GM10847 (cell line): ENCODE results near the gene DDX54.
A peak's percentile ranks its signal among the peaks of the same experiment; 100 is the strongest.

Source experiments
- POLR2A ChIP-seq: IDR thresholded peaks from 2 replicates; pipeline ENCODE4 v1.6.1; 2011; ENCODE audit not compliant: insufficient read length; ENCODE audit errors: extremely low read depth

DDX54 gene

DNA sequence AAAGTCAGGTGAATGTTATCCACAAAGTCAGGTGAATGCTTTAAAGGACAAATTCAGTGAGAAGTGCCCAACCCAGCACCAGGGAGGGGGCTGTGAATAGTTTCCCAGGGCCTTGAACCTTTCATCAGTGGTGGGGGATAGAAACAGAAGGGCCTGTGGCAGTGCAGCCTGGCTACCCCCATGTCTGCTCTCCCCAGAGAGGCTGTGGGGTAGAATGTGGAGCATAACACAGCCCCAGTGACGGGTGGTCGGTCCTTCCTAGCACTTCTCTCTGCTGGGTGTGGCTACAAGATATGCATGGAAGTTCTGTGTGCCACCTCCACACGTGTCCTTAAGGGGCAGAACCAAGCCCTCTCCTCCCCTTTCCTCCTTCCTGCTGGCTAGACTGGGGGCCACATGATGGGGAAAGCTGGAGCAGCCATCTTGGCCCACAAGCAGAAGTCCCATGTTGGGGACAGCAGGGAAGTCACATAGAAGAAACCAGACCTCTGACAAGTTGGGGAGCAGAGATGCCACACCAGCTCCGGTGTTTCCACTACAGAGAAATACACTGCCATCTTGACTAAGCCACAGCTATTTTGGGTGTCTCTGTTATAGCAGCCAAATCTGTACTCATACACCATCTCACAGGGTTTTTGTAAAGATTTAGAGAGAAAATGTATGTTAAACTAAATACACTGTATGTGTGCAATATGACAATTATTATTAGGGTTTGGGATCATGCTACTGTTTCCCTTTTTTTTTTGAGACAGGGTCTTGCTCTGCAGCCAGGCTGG is 17.2 kb upstream of the DDX54 start:
- no peak for TF ChIP-seq POLR2A

DNA sequence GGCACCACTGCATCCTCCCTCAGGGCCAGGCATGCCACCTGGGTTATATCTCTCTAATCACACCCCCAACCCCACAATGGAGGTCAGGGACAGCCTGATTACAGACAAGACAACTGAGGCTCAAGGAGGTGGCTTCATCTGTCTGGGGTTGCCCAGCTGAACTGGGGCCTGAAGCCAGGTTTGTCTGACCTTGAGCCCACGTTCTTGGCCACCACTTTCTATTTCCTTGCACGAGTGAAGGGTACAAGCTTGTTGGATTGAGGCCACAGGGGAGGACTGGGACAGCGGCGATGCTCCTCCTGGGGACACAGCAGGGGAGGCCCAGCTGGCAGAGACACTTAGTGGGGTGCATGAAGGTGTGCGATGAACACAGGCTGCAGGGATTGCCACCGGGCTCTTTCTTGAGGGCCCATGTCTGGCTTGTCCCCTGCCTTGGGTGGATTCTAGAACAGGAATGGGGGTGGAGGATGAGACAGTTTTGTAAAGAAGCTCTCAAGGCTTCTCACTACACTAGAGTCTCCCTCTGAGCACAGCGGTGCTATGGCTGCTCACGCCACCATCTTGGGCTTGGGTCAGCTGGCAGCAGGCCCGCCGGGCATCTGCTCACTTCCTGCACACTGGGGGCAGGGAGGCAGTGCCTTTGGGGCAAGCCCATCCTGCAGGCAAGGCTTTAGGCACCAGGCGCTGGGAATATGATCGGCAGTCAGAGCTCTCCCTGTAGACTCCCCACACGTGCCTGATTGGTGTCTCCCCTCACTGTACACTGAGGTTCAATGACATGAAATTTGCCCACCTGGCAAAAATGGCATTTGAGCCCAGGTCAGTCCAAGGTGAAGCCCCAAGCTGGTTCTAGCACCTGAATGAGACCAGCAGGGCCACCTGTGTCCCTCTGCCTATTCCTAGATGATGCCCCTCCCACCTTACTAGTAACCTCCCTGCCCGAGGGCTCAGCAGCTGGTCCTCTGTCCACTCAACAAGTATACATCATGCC is 16.2 kb upstream of the DDX54 start:
- no peak for TF ChIP-seq POLR2A

DNA sequence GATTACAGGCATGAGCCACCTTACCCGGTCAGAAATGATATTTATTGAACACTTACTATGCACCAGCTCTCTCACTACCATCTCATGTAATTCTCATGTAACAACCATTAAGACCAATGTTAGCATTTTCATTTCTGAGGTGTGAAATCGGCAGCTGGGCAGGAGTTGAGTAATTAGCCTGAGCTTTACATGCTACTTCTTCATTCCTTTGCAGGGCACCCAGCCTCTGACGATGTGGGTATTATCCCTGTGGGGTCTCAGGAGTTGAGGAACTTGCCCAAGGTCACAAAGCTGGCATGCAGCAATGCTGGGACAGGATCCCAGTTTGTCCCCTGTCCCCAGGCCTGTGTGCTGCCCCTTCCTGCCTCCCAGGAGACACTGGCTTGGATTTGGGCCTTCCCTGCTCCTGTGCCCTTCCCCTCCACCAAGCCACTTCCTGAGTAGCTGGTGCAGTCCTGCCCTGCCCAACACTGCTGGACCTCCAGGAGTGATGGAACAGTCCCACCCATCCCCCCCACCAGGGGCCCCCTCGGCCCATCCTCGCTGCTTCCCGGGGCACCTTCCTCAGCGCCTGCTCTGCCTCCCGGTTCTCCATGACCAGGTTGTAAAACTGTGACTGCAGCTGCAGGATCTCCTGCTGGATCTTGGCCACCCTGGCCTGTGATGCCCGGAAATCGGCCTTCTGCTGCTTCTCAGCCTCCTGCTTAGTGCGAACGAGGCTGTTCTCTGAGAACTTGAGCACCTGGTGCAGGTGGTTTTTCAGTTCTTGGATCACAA is 14.9 kb upstream of the DDX54 start:
- TF ChIP-seq POLR2A = no peak

DNA sequence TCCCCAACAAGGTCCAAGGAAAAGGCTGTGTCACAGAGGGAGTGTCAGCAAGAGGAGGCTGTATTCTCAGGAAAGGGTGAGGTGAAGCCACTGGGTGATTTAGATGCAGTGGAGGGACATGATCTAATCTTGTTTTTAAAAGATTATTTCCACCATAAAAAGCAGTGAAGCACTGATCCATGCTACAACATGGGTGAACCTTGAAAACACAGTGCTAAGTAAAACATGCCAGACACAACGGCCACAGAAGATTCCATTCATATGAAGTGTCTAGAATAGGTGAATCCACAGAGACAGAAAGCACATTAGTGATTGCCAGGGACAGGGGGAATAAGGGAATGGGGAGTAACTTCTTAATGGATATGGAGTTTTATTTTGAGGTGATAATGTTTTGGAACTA is 13.0 kb upstream of the DDX54 start:
- TF ChIP-seq POLR2A = no peak

DNA sequence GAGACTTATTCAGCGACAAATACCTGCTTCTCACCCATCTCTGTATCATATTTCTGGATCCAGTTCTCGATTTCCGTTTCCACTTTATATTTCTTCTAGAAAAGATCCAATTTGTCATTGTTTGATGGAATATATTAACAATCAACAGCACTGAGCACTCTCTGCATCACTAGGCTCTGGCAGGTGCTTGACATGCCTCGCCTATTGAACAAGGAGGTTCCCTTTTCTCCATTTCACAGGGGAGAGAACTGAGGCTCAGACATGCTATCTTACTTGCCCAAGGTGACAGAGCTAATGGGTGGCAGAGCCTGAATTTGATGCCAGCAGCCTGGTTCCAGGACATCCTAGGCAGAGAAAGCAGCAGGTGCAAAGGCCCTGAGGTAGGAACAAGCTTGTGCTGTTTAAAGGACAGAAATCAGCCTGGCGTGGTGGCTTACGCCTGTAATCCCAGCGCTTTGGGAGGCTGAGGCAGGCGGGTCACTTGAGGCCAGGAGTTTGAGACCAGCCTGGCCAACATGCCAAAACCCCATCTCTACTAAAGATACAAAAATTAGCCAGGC is 12.3 kb upstream of the DDX54 start:
- TF ChIP-seq POLR2A = no peak

DNA sequence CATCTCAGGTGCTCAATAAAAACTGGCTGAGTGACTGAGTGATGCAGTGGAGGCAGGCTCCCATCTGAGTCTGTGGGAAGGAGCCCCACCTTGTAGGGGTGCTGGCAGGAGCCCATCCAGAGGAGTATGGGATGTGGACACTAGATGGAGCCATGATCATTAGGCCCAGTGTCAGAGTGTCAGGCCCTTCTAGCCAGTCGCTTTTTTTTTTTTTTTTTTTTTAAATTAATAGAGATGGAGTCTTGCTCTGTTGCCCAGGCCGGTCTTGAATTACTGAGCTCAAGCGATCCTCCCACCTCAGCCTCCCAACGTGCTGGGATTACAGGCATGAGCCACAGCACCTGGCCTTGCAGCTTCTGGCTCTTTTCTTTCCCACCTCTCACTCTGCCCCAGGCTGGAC is 11.7 kb upstream of the DDX54 start:
- TF ChIP-seq POLR2A = no peak

DNA sequence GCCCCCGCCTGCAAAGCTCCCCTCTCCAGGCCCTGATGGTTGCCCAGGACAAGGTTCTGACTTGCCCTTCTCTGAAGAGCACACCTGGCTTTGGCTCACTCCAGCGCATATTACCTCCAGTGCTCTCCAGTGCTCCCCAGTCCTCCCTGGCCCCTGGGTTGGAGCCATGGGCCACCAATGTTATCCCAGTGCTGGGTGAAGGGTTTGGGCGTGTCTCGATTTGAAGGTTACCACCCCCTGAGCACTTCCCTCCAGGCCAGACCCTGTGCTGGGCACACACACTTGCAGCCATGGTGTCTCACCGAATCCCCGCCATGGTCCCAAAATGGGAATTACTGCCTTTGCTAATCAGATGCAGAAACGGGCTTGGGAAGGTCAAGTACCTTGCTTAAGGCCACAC is 11.3 kb upstream of the DDX54 start:
- TF ChIP-seq POLR2A = no peak

DNA sequence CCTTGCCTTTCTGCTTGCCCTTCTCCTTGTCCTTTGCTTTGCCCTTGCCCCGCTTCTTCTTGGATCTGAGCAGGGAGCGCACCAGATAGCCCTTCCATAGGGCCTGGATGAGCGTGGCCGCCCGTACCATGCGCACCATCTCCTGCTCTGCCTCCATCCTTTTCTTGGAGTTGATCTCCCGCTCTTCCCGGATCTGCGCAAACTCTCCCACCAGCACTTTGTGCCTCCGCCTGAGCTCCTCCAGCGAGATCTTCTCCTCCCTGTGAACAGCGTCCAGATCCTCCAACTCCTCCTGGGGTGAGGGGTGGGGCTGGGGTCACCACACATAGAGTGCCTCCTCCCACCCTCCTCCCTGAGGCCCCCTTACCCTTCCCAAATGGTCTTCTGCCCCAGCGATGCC is 10.3 kb upstream of the DDX54 start:
- no peak for TF ChIP-seq POLR2A

DNA sequence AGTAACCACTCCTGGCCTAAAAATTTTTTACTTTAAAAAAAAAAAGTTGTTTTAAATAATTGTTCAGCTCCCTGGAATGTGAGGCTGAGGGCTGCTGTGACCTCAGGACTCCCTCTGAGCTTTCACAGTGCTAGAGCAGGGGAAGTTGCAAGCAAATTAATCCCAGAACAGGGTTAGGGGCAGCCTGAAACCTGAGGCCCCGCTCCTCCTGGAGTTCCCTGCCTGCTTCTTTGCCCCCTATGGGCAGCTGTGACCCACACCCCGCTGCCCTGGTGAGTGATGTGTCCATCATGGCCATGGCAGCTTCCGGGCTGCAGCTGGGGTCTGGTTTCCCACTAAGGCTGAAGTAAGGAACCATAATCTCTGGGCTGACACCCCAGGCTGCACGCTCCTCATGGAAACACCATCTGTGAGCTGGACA is 9.7 kb upstream of the DDX54 start:
- TF ChIP-seq POLR2A = no peak

DNA sequence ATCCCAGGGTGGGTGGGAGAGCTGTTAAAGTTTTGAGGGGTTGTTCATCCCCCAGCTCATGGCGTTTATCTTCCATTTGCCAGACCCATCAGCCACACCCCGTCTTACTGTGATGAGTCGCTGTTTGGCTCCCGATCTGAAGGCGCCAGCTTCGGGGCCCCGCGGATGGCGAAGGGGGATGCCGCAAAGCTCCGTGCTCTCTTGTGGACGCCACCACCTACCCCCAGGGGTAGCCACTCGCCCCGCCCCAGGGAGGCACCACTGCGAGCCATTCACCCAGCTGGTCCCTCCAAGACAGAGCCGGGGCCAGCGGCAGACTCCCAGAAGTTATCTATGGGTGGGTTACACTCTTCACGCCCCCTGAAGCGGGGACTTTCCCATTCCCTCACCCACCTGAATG is 5.9 kb upstream of the DDX54 start:
- no peak for TF ChIP-seq POLR2A

DNA sequence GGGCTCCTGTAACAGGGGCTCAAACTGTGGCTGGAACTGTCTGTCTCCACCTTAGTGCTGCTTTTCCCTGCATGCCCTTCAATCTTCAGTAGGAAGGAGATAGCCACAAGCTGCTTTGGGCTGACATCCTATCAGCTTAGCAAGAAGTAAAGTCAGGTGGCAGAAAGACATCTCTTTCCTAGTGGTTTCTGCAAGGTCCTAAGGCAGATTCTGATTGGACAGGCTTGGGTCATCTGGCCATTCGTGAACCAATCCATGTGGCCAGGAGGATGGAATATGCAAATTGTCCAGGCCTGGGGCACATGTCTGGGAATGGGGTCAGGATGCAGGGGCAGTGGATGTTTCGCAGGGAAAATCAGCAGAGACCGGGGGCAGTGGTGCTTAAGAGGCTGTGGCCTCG is 5.5 kb upstream of the DDX54 start:
- TF ChIP-seq POLR2A = no peak

DNA sequence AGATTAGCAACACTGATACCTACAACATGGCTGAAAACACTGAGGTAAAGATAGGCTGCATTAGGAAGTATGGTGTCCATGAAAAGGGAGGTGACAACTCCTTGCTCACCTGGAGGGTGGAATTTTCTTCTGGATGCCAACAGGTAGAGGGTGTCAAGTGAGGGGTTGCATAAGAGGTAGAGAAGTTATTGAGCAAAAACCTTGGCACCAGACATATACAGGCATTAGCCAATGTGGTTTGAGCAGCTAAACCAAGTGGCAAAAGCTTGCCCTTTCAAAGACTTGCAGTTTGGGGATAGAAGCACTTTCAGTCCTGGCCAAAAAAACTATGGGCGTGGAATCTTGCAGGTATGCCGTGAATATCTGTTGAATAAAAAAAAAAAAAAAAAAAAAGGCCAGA is 4.1 kb upstream of the DDX54 start:
- no peak for TF ChIP-seq POLR2A

DNA sequence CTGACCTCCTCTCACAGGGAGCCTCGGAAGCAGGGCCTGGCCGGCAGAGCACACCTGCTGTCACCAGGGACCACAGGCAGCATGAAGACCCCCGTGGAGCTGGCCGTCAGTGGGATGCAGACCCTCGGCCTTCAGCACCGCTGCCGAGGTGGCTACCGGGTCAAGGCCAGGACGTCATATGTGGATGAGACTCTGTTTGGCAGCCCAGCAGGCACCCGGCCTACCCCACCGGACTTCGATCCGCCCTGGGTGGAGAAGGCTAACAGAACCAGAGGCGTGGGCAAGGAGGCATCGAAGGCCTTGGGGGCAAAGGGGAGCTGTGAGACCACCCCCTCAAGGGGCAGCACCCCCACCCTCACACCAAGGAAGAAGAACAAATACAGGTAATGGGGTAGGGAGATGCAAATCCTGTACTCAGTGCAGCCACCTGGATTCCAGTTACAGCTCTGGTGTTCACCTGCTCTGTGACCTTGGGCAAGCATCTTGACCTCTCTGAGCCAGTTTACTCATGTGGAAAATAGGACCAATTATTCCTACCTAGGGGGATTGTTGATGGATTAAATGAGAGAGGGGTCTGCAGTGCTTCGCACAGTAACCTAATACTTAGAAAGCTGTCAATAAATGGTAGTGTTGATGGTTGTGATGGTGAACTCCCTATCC is 1.5 kb upstream of the DDX54 start:
- no peak for TF ChIP-seq POLR2A

DNA sequence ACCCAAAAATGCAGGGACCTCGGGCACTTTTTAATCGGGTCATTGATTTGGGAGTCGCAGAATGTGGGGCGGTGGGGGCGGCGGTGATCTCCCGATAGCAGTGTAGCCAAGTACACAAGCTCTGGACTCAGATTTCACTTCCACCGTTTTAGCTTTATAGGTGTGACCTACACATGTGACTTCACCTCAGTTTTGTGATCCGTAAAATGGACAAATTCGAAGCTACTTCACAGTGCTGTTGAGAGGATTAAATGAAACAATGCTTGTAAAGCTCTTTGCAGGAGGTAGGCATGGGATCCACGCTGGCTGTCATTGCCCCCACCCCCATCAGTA is 721 bp upstream of the DDX54 start:
- TF ChIP-seq POLR2A = no peak

DNA sequence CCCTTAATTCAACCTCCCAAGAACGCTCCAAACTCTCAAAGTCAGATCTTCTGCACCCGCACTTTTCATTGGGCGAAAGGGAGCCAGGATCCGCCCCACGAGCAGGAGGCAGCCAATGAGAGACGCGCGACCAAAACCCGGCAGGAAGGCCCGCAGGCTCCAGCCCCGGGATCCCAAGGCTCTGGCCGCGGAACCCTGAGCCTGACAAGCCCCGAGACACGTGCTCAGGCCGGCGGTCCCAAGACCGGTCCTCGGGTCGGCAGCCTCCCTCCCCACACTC is 438 bp downstream of the DDX54 start:
- TF ChIP-seq POLR2A = peak; percentile 55
